ENCODE results near the gene ANXA8L1. TPM values are rescaled to one million over a fixed set of nuclear protein-coding genes. Genes with fewer than 3 reads are reported as not detected.

The ANXA8L1 gene
- total RNA-seq, 1 donor from 2014 or later: 153 TPM

Other genes starting within 250 kb of the ANXA8L1 start
- gene ANTXRL, start 88.8 kb upstream of the ANXA8L1 start, total RNA-seq: not detected in 2 replicates
- not detected in 2 replicates for gene NPY4R, start 90.2 kb downstream of the ANXA8L1 start, total RNA-seq
- gene GPRIN2, start 180.9 kb downstream of the ANXA8L1 start, total RNA-seq: 0.53 and 3.2 TPM in 2 replicates
- under 0.01 and 0.13 TPM in 2 replicates for gene SYT15, start 203.4 kb downstream of the ANXA8L1 start, total RNA-seq